T-helper 17 cell (primary cell): ENCODE data around the gene KIAA1549. TPM values are rescaled to one million over a fixed set of nuclear protein-coding genes. Genes with fewer than 3 reads are reported as not detected.
"Not testable (repeated sequence)": the region's sequence is repeated elsewhere in the genome, so short reads cannot be mapped to it uniquely, and the experiment has no call there.

Source experiments
- ATAC-seq: fragments of 150-1000 bp; cut with Tn5 transposase; 2 replicates; pipeline ENCODE4 v1.10.0; 2021; ENCODE audit warnings: mild to moderate bottlenecking, moderate library complexity
- DNase-seq, 3 donors: peaks; one replicate each; pipeline versions ENCODE4 v3.0.0 to v3.0.0-alpha.2; 2020 to 2021
- H3K9me3 ChIP-seq: one replicate; pipeline ENCODE4 v1.7.0; 2013; ENCODE audit warnings: low read length, mild to moderate bottlenecking; ENCODE audit not compliant: control insufficient read depth, poor library complexity, severe bottlenecking
- H3K27ac Mint-ChIP-seq: one replicate; pipeline ENCODE4 v1.8.0; 2022; ENCODE audit warnings: mild to moderate bottlenecking, moderate library complexity, mixed read lengths
- H3K27me3 Mint-ChIP-seq: one replicate; pipeline ENCODE4 v1.8.0; 2022; ENCODE audit warnings: mixed read lengths
- H3K36me3 Mint-ChIP-seq: one replicate; pipeline ENCODE4 v1.8.0; 2022; ENCODE audit warnings: low read depth, mixed read lengths
- H3K4me1 Mint-ChIP-seq: one replicate; pipeline ENCODE4 v1.8.0; 2022; ENCODE audit warnings: mild to moderate bottlenecking, mixed read lengths
- H3K4me3 Mint-ChIP-seq: one replicate; pipeline ENCODE4 v1.8.0; 2022; ENCODE audit warnings: mild to moderate bottlenecking, moderate library complexity, mixed read lengths
- total RNA-seq, 4 donors: library from RNA in 2 of 4; stranded (reverse) in 2 of 4; gene quantifications; one replicate each; pipeline ENCODE4 v1.2.3 and lab custom pipeline; 2022 to 2026

The KIAA1549 gene
- under 1 TPM in 1 of 2 donors, not detected in 1; 0.21 TPM for total RNA-seq
- total RNA-seq (lab: John Stamatoyannopoulos, UW) = 0.15 to 0.46 reads per million in 2 donors

DNA sequence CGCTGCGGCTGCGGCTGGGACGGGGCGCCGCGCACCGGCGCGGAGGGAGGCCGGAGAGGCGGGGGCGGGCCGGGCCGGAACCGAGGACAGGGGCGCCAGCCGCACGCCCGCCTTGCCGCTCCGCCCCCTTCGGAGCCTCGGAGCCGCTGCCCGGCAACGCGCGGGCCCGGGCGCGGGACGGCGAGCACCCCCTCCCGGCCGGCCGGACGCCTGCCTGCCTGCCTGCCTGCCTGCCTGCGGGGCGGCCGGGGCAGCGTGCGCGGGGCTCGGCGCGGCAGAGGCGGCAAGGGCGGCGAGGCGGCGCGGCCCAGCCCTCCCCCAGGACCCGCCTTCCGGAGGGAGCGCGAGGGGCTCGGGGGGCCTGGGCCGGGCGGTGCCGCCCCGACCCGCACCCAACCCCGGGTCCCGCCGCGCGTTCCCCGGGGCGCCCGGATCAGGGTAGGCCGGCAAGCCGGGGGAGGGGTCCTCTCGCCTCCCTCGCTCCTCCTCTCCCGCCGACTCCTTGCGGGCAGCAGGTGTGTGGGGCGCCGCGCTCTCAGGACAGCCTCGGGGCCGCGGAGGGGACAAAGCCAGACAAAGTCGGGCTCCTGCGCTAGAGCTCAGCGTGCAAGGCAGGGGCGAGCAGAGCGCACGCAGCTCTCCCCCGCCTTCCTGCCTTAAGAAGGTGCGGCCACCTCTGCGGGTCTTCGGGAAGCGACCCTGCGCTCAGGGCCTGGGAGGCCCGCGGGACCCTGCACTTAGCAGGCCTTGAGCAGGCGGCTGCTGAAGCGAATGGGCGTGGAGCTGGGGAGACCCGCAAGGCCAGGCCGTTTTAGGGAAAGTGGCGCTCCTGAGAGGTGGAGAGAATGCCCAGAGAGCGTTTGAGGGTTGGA is at the start of gene KIAA1549:
KIAA1549 (minus strand) TSS at position 58 of the 872 bp plus-strand sequence. CDS start 120 bp downstream, outside the sequence.
- peak within 1 kb of the TSS; percentile 94 for H3K4me3 Mint-ChIP-seq
- no peaks in the 10 kb centered on the region for H3K36me3 Mint-ChIP-seq
- DNase-seq (peak; percentile 20 to 34 (median 29)), ATAC-seq (peak; percentile 79)
- no peak within 1 kb of the TSS for H3K27ac Mint-ChIP-seq
- peaks cover 49% of the 10 kb centered on the region for H3K27me3 Mint-ChIP-seq
- peaks cover 18% of the 10 kb centered on the region for H3K4me1 Mint-ChIP-seq
- no peaks in the 10 kb centered on the region for H3K9me3 ChIP-seq

DNA sequence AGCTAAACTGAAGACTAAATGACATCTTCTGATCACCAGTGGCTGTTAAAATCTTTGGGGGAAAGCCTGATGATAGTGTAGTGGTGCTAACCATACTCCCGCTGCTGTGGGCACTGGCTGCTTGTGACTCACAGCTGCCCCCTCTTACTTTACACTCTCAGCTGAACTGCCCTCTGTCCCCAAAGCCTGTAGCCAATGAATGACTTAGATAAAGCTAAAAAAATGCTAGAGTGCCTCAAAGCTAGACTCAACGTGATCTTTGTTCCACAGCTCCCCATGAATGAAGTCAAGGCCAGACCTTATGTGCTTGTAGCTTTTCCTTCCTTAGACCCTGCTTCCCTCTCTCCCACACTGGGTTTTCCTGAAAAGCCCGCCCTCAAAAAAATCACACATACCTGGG is 48.2 kb upstream of the KIAA1549 start:
- peaks cover 3% of the 10 kb centered on the region for H3K36me3 Mint-ChIP-seq
- H3K4me1 Mint-ChIP-seq = peaks cover 16% of the 10 kb centered on the region
- no peak overlapping the region for H3K4me3 Mint-ChIP-seq
- no peak overlapping the region for H3K27ac Mint-ChIP-seq
- ATAC-seq (no peak), DNase-seq (no peak)
- no peaks in the 10 kb centered on the region for H3K9me3 ChIP-seq
- no peaks in the 10 kb centered on the region for H3K27me3 Mint-ChIP-seq

DNA sequence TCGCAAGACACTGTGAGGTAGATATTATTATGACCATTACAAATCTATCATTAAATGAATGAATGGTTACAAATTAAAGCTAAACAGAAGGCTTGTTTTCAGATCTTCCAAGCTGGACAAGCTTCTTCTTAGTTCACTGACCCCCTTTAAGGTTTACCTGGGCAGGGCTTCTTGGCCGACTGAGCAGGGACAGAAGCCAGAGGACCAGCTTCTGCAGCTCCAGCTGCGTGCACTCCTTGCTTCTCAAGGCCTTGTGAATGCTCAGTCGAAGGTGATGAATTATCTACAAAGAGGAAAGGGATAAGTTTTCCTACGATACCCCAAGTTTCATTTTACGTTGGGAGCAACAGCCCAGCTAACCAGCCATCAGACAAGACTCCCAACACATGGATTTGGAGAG is 45.4 kb upstream of the KIAA1549 start:
- no peak for ATAC-seq
- Mint-ChIP-seq H3K4me1 (peaks cover 7% of the 10 kb centered on the region), H3K4me3 (no peak overlapping the region), H3K36me3 (peaks cover 3% of the 10 kb centered on the region), H3K27ac (no peak overlapping the region), H3K27me3 (no peaks in the 10 kb centered on the region)
- no peaks in the 10 kb centered on the region for H3K9me3 ChIP-seq
- no peak for DNase-seq

DNA sequence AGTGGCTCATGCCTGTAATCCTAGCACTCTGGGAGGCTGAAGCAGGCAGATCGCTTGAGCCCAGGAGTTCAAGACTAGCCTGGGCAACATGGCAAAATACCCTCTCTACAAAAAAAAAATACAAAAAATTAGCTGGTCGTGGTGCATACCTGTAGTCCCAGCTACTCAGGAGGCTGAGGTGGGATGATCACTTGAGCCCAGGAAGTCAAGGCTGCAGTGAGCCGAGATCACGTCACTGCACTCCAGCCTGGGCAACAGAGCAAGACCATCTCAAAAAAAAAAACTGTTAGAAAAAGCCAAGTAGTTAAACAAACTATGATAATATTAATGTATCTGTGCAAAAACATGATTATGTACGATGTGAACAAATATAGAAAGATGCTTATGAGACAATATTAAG is 44.7 kb upstream of the KIAA1549 start:
- not testable (repeated sequence) for H3K4me1 Mint-ChIP-seq, H3K4me3 Mint-ChIP-seq, ATAC-seq, H3K36me3 Mint-ChIP-seq, H3K9me3 ChIP-seq, DNase-seq, H3K27ac Mint-ChIP-seq, H3K27me3 Mint-ChIP-seq

DNA sequence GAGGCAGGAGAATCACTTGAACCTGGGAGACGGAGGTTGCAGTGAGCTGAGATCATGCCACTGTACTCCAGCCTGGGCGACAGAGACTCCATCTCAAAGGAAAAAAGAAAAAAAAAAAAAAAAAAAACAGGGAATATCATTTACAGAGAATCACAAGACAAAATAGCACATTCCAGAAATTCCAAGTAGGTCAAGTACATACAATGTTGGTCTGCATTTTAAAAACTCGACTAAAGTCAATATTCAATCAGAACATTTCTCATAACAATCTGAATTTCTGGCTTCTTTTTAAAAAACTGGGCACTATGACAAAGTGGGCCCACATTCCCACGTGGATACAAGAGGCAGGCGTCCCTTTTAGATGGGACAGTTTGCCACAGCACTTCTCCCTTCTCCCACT is 41.9 kb upstream of the KIAA1549 start:
- Mint-ChIP-seq H3K36me3 (no peaks in the 10 kb centered on the region), H3K4me3 (no peak overlapping the region), H3K27ac (no peak overlapping the region), H3K4me1 (peaks cover 5% of the 10 kb centered on the region), H3K27me3 (no peaks in the 10 kb centered on the region)
- no peaks in the 10 kb centered on the region for H3K9me3 ChIP-seq
- no peak for DNase-seq
- ATAC-seq = no peak

DNA sequence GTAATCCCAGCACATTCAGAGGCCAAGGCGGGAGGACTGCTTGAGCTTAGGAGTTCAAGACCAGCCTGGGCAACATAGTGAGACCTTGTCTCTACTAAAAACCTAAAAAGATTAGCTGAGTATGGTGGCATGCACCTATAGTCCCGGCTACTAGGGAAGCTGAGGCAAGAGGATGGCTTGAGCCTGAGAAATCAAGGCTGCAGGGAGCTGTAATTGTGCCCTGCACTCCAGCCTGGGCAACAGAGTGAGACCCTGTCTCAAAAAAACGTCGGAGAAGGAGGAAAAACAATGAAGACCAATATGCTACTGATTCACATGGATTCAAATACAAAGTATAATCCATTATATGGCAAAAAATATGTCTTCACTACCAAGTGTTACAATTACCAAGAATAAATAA is 41.1 kb upstream of the KIAA1549 start:
- H3K36me3 Mint-ChIP-seq = no peaks in the 10 kb centered on the region
- peaks cover 5% of the 10 kb centered on the region for H3K4me1 Mint-ChIP-seq
- DNase-seq (no peak), ATAC-seq (no peak)
- H3K27me3 Mint-ChIP-seq = no peaks in the 10 kb centered on the region
- no peak overlapping the region for H3K4me3 Mint-ChIP-seq
- no peak overlapping the region for H3K27ac Mint-ChIP-seq
- no peaks in the 10 kb centered on the region for H3K9me3 ChIP-seq

DNA sequence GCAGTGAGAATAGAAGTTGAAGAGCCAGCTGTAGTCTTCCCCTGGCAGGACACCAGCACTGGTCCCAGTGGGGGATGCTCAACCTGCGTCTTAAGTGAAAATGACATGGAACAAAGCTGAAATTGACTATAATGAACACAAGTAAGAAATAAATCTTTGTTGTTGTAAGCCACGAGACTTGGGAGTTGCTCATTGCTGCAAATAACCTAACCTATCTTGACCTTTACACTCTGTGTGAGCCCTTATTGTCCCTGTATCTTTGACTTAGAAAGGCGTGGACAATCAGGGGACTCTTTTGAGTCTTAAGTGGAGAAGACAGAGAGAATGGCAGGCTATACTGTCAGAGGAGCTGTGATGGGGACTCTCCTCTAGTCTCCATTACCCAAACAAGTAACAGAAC is 37.7 kb upstream of the KIAA1549 start:
- Mint-ChIP-seq H3K36me3 (no peaks in the 10 kb centered on the region), H3K4me1 (peaks cover 7% of the 10 kb centered on the region), H3K27me3 (peaks cover 14% of the 10 kb centered on the region), H3K27ac (no peak overlapping the region), H3K4me3 (no peak overlapping the region)
- ATAC-seq (no peak), DNase-seq (no peak)
- H3K9me3 ChIP-seq = no peaks in the 10 kb centered on the region

DNA sequence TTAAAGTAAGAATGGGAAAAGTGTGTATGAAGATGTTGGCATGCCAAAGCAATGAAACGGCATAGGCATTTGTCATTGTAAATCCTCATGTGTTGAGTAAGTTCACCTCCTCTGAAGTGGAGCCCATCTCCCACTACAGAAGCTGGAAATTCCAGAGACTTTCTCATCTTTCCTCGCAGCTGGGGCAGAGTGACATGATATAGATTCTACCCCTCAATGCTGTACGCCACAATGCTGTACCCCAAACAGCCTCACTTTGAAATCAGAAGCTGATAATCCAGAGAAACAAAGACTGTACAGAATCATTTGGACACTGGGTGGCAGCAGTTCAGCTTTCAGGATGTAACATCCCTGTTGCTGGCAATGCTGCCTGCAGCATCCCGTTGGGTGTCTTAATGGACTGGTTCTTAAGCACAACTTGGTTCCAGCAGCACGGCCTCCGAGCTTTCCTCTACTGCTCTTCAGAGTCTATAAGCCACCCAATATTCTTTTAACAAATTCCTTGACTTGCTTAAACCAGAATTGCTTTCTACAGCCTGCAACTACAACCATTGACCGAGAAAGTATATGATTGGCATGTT is 35.8 kb upstream of the KIAA1549 start:
- H3K4me1 Mint-ChIP-seq = peaks cover 9% of the 10 kb centered on the region
- H3K27ac Mint-ChIP-seq = no peak overlapping the region
- ATAC-seq (peak; percentile 91), DNase-seq (peak; percentile 16 to 52 (median 24))
- peaks cover 22% of the 10 kb centered on the region for H3K27me3 Mint-ChIP-seq
- H3K36me3 Mint-ChIP-seq = no peaks in the 10 kb centered on the region
- no peaks in the 10 kb centered on the region for H3K9me3 ChIP-seq
- H3K4me3 Mint-ChIP-seq = no peak overlapping the region

DNA sequence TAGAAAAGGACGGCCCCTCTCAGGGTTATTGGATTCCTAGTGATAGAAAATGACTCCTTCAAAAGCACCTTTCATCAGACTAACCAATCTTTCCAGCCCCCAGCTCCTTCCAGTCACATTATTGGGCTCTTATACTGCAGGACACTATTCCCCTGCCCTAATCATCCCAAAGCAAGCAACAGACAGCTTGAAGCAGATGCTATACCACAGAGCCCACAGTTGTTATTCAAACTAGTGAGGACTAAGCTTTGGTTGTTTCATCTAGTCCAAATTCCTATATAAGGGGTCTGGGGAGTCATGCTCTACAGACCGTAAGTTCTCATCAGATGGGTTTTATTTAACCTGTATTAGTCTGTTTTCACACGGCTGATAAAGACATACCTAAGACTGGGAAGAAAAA is 30.2 kb upstream of the KIAA1549 start:
- Mint-ChIP-seq H3K4me3 (no peak overlapping the region), H3K27me3 (peaks cover 22% of the 10 kb centered on the region), H3K36me3 (no peaks in the 10 kb centered on the region), H3K27ac (no peak overlapping the region), H3K4me1 (peaks cover 2% of the 10 kb centered on the region)
- DNase-seq (no peak), ATAC-seq (no peak)
- H3K9me3 ChIP-seq = no peaks in the 10 kb centered on the region

DNA sequence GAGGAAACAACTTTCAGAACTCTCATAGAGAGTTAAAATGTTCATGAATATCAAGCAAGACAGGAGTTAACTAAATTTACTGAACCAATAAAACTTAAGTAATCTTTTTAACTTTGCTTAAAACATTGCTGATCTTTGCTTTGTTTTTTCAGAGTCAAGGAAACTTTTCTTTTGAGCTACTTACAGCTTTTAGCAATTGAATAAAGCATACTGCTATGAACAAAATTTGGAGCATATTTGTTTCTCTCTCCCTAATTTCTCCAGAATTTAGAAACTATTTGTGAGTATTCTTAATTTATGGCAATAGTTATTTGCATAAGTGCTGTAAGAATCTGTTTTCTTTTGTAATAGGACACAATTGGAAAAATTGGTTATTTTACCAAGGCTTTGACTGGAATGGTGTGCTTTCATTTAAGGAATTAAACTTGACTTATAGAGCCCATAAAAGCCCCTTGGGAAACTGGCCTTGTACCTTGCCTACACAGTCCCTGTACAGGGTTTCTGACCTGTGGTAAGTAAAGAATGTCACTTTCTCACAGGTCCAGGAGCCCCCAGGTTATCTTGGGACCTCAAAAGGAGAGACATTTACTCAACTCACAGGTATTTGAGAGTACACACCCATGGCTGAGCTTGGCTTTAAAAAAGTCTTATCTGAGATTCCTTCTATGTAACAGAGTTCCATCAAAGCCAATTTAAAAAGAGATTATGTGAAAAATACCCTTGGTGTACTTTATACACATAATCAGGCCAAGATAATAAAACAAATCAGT is 23.3 kb upstream of the KIAA1549 start:
- ATAC-seq = no peak
- DNase-seq = no peak

DNA sequence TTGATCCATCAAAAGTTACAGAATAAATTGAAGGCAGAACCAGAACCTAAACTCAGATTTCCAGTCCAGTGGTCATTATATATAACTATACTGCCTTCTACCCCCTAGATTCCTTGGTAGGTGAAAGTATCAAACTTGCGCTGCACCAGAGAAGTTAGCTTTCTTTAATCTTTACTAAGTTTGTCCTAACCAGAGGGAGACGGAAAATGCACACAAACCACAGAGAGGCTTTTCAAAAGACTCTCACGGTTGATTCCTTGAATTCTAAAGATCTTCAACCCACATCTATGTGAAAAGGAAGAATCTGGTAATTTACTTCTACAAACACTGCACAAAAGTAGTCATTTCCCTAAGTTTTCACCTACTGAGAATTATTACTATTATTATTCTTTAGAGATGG is 18.2 kb upstream of the KIAA1549 start:
- DNase-seq (no peak), ATAC-seq (no peak)
- H3K4me1 Mint-ChIP-seq = peaks cover 2% of the 10 kb centered on the region
- H3K27me3 Mint-ChIP-seq = peaks cover 40% of the 10 kb centered on the region
- H3K4me3 Mint-ChIP-seq = no peak overlapping the region
- H3K36me3 Mint-ChIP-seq = no peaks in the 10 kb centered on the region
- H3K27ac Mint-ChIP-seq = no peak overlapping the region
- H3K9me3 ChIP-seq = no peaks in the 10 kb centered on the region

More for the DNA sequence above, 23.3 kb upstream of the KIAA1549 start:
- Mint-ChIP-seq H3K36me3 (no peaks in the 10 kb centered on the region), H3K27ac (no peak overlapping the region), H3K4me1 (peaks cover 2% of the 10 kb centered on the region), H3K27me3 (peaks cover 16% of the 10 kb centered on the region), H3K4me3 (no peak overlapping the region)
- no peaks in the 10 kb centered on the region for H3K9me3 ChIP-seq

DNA sequence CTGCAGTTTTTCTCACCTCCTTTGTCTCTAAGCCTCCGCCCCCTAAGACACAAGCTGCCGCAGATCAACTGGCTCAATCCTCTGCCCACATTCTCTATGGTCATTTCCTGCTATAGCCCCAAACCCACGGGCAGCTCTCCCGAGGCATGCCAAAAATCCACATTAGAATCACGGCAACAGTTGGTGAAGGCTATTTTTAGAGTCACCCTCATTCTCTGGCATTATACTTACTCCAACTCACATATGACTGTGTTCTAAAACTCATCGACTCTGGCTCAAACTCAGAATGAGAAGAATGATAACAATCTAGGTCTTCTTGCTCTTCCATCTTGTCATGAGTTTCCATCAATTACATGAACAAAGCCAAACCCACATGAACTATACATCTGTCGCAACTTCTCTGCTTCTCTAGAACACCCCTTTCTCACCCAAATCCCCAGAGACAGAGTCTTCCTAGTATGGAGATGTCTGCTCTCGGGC is 10.9 kb upstream of the KIAA1549 start:
- peaks cover 2% of the 10 kb centered on the region for H3K36me3 Mint-ChIP-seq
- no peaks in the 10 kb centered on the region for H3K4me1 Mint-ChIP-seq
- no peak for ATAC-seq
- no peaks in the 10 kb centered on the region for H3K9me3 ChIP-seq
- no peak overlapping the region for H3K4me3 Mint-ChIP-seq
- H3K27ac Mint-ChIP-seq = no peak overlapping the region
- DNase-seq = no peak
- H3K27me3 Mint-ChIP-seq = peaks cover 22% of the 10 kb centered on the region

DNA sequence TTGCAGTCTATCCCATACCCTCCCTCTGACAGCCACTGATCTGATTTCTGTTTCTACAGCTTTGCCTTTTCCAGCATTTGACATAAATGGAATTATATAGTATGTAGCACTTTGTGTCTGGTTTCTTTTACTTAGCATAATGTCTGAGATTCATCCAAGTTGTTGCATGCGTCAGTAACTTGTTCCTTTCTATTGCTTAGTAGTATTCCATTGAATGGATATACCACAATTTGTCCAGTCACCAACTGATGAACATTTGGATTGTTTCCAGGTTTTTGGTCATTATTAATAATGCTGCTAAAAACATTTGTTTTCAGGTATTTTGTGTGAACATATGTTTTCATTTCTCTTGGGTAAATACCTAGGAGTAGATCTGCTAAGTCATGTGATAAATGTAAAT is 6.5 kb upstream of the KIAA1549 start:
- Mint-ChIP-seq H3K4me1 (peaks cover 2% of the 10 kb centered on the region), H3K27ac (no peak overlapping the region), H3K27me3 (peaks cover 13% of the 10 kb centered on the region), H3K4me3 (no peak overlapping the region), H3K36me3 (peaks cover 2% of the 10 kb centered on the region)
- no peaks in the 10 kb centered on the region for H3K9me3 ChIP-seq
- no peak for ATAC-seq
- no peak for DNase-seq
